Fibroblast of lung (primary cell): ENCODE data around the gene MFSD12. TPM values are rescaled to one million over a fixed set of nuclear protein-coding genes. Genes with fewer than 3 reads are reported as not detected.

Source experiments
- DNase-seq, 2 donors: peaks; one replicate each; pipeline versions ENCODE4 v3.0.0 to v3.0.0-alpha.2; 2010; ENCODE audit warnings: low read depth in 2 of 2
- H2AFZ ChIP-seq: 2 replicates; pipeline ENCODE4 v1.5.1; 2012; ENCODE audit warnings: low read length, control low read depth, inconsistent platforms
- H3K27ac ChIP-seq: 2 replicates; pipeline ENCODE4 v1.5.1; 2011; ENCODE audit warnings: low read length, control low read depth; ENCODE audit not compliant: insufficient read depth
- H3K27me3 ChIP-seq: 2 replicates; pipeline ENCODE4 v1.5.1; 2011; ENCODE audit warnings: mild to moderate bottlenecking, low read length; ENCODE audit not compliant: control insufficient read depth, insufficient read depth
- H3K36me3 ChIP-seq: 2 replicates; pipeline ENCODE4 v1.5.1; 2011; ENCODE audit warnings: low read length; ENCODE audit not compliant: control insufficient read depth, insufficient read depth
- H3K4me1 ChIP-seq: 2 replicates; pipeline ENCODE4 v1.5.1; 2011; ENCODE audit warnings: low read length; ENCODE audit not compliant: control insufficient read depth, insufficient read depth; ENCODE audit errors: extremely low read depth
- H3K4me2 ChIP-seq: 2 replicates; pipeline ENCODE4 v1.5.1; 2011; ENCODE audit warnings: low read length, control low read depth; ENCODE audit not compliant: insufficient read depth; ENCODE audit errors: extremely low read depth
- H3K4me3 ChIP-seq, 4 experiments: fragments of 200-600 bp in 1 of 4; sonication (generic) in 1 of 4; replicated peaks in 1 of 4; 2 replicates each; pipeline ENCODE4 v1.5.1; 2011 to 2016; ENCODE audit warnings: low read length in 4 of 4, low read depth in 3 of 4, mild to moderate bottlenecking in 3 of 4, control low read depth in 2 of 4, inconsistent platforms in 1 of 4, mixed read lengths in 1 of 4; ENCODE audit not compliant: insufficient read depth in 1 of 4; ENCODE audit errors: control extremely low read depth in 1 of 4
- H3K79me2 ChIP-seq: 2 replicates; pipeline ENCODE4 v1.5.1; 2012; ENCODE audit warnings: mild to moderate bottlenecking, low read length, inconsistent platforms; ENCODE audit not compliant: control insufficient read depth, insufficient read depth
- H3K9ac ChIP-seq: 2 replicates; pipeline ENCODE4 v1.5.1; 2011; ENCODE audit warnings: mild to moderate bottlenecking, low read length, control low read depth; ENCODE audit not compliant: insufficient read depth
- H3K9me3 ChIP-seq: 2 replicates; pipeline ENCODE4 v1.5.1; 2012; ENCODE audit warnings: low read depth, low read length; ENCODE audit not compliant: control insufficient read depth, insufficient read depth
- H4K20me1 ChIP-seq: 2 replicates; pipeline ENCODE4 v1.5.1; 2011; ENCODE audit warnings: low read length; ENCODE audit not compliant: control insufficient read depth, insufficient read depth; ENCODE audit errors: extremely low read depth
- CTCF ChIP-seq, 2 donors: IDR thresholded peaks in 1 of 2; conservative IDR thresholded peaks in 1 of 2; 1 replicate in 1 of 2; 2 replicates in 1 of 2; pipeline ENCODE4 v1.5.1; 2011 to 2012; ENCODE audit warnings: low read length in 2 of 2, control low read depth in 1 of 2, inconsistent platforms in 1 of 2, low read depth in 1 of 2, mild to moderate bottlenecking in 1 of 2
- EZH2 ChIP-seq: IDR thresholded peaks from 2 replicates; pipeline ENCODE4 v1.5.1; 2012; ENCODE audit warnings: low read length, control low read depth, mild to moderate bottlenecking; ENCODE audit errors: missing control alignments
- polyA plus RNA-seq, 2 donors: library from polyadenylated mRNA; depleted of rRNA in 1 of 2; stranded (reverse) in 1 of 2; unstranded in 1 of 2; fragments of >200 nt; gene quantifications; 2 replicates each; pipeline ENCODE4 v1.2.1, GENCODE V29; 2011 to 2012; ENCODE audit warnings: missing spikeins in 1 of 2
- total RNA-seq: library from RNA; depleted of rRNA; stranded (reverse); fragments of >200 nt; gene quantifications from 2 replicates; pipeline ENCODE4 v1.2.1, GENCODE V29; 2014

The MFSD12 gene
- total and polyA plus RNA-seq, 2 donors (not counting 1 experiment from before 2014, with no cell fraction given): 20.6 to 79.9 TPM

- peaks cover 10% of the 10 kb centered on the region for H3K79me2 ChIP-seq
- peaks cover under 1% of the 10 kb centered on the region for H3K4me1 ChIP-seq
- H3K27me3 ChIP-seq: no peaks in the 10 kb centered on the region
- H3K27ac ChIP-seq: no peak overlapping the region
- H3K4me2 ChIP-seq: no peak overlapping the region
- no peak for TF ChIP-seq EZH2
- TF ChIP-seq CTCF (conservative IDR thresholded peaks at IDR 0.05 in 1 of 2, IDR thresholded peaks at IDR 0.05 in 1 of 2; ENCODE audit: low read depth in 1 of 2, low read length in 2 of 2): no peak
- no peak for DNase-seq
- no peak overlapping the region for H2AFZ ChIP-seq
- H3K36me3 ChIP-seq: peaks cover 21% of the 10 kb centered on the region
- H3K9me3 ChIP-seq: no peaks in the 10 kb centered on the region
- no peak overlapping the region for H3K9ac ChIP-seq
- no peak overlapping the region for H3K4me3 ChIP-seq
- no peaks in the 10 kb centered on the region for H4K20me1 ChIP-seq
These were observed 62.8 kb downstream of the MFSD12 start for GRCh38 chr19:3494559-3494958.

Other genes with a start within 250 kb of the MFSD12 start
- gene NFIC, start 191.0 kb downstream of the MFSD12 start, total RNA-seq: 34.9 and 66.4 TPM in 2 replicates
- 7.9 and 16.6 TPM in 2 replicates for gene NFIC, start 191.0 kb downstream of the MFSD12 start, polyA plus RNA-seq
- not detected in 2 replicates for gene SMIM24, start 77.1 kb downstream of the MFSD12 start, total RNA-seq
- not detected in 2 replicates for gene SMIM24, start 77.1 kb downstream of the MFSD12 start, polyA plus RNA-seq
- not detected in 2 replicates for gene SMIM44, start 74.1 kb downstream of the MFSD12 start, total RNA-seq
- not detected in 2 replicates for gene SMIM44, start 74.1 kb downstream of the MFSD12 start, polyA plus RNA-seq
- gene DOHH, start 56.9 kb downstream of the MFSD12 start, total RNA-seq: 10.1 and 10.3 TPM in 2 replicates
- gene DOHH, start 56.9 kb downstream of the MFSD12 start, polyA plus RNA-seq: 4.1 and 5.0 TPM in 2 replicates
- gene FZR1, start 51.3 kb downstream of the MFSD12 start, total RNA-seq: 19.3 and 38.0 TPM in 2 replicates
- gene FZR1, start 51.3 kb downstream of the MFSD12 start, polyA plus RNA-seq: 15.0 and 21.3 TPM in 2 replicates
- gene TEKTIP1, start 18.4 kb downstream of the MFSD12 start, total RNA-seq: not detected in 2 replicates
- not detected in 2 replicates for gene TEKTIP1, start 18.4 kb downstream of the MFSD12 start, polyA plus RNA-seq
- 55.5 and 63.6 TPM in 2 replicates for gene HMG20B, start 15.4 kb upstream of the MFSD12 start, total RNA-seq
- 27.3 and 30.1 TPM in 2 replicates for gene HMG20B, start 15.4 kb upstream of the MFSD12 start, polyA plus RNA-seq
- under 0.01 TPM in 2 replicates for gene GIPC3, start 27.9 kb upstream of the MFSD12 start, total RNA-seq
- gene GIPC3, start 27.9 kb upstream of the MFSD12 start, polyA plus RNA-seq: 0.20 and 0.60 TPM in 2 replicates
- 0.77 and 1.8 TPM in 2 replicates for gene TBXA2R, start 49.3 kb upstream of the MFSD12 start, total RNA-seq
- gene TBXA2R, start 49.3 kb upstream of the MFSD12 start, polyA plus RNA-seq: 1.1 and 1.3 TPM in 2 replicates
- gene CACTIN, start 69.2 kb upstream of the MFSD12 start, total RNA-seq: 19.7 and 20.0 TPM in 2 replicates
- 6.7 and 9.4 TPM in 2 replicates for gene CACTIN, start 69.2 kb upstream of the MFSD12 start, polyA plus RNA-seq
- gene PIP5K1C, start 142.9 kb upstream of the MFSD12 start, total RNA-seq: 11.3 and 16.7 TPM in 2 replicates
- 8.7 and 12.9 TPM in 2 replicates for gene PIP5K1C, start 142.9 kb upstream of the MFSD12 start, polyA plus RNA-seq
- not detected in 2 replicates for gene TJP3, start 150.8 kb upstream of the MFSD12 start, total RNA-seq
- gene TJP3, start 150.8 kb upstream of the MFSD12 start, polyA plus RNA-seq: not detected in 2 replicates
- gene APBA3, start 204.1 kb upstream of the MFSD12 start, total RNA-seq: 21.8 and 22.3 TPM in 2 replicates
- gene APBA3, start 204.1 kb upstream of the MFSD12 start, polyA plus RNA-seq: 2.7 TPM in 2 replicates
- 42.6 and 45.4 TPM in 2 replicates for gene MRPL54, start 205.1 kb upstream of the MFSD12 start, total RNA-seq
- gene MRPL54, start 205.1 kb upstream of the MFSD12 start, polyA plus RNA-seq: 29.7 and 32.5 TPM in 2 replicates
- not detected in 2 replicates for gene RAX2, start 214.6 kb upstream of the MFSD12 start, total RNA-seq
- not detected in 2 replicates for gene RAX2, start 214.6 kb upstream of the MFSD12 start, polyA plus RNA-seq
- under 0.01 TPM in 1 of 2 replicates, not detected in the other for gene MATK, start 228.8 kb upstream of the MFSD12 start, total RNA-seq
- gene MATK, start 228.8 kb upstream of the MFSD12 start, polyA plus RNA-seq: not detected in 2 replicates